ENCODE data around the gene GATA6.
"Not testable (repeated sequence)": the region's sequence is repeated elsewhere in the genome, so short reads cannot be mapped to it uniquely, and the experiment has no call there.

GATA6 gene

DNA sequence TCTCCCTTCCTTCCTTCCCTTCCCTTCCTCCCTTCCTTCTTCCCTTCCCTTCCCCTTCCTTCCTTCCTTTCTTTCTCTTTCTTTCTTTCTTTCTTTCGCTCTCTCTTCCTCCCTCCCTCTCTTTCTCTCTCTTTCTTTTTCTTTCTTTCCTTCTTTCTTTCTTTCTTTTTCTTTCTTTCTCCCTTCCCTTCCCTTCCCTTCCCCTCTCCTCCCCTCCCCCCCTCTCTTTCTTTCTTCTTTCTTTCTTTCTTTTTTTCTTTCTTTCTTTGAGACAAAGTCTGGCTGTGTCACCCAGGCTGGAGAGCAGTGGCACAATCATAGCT lies 34.8 kb downstream of the GATA6 start:
- DNase-seq (ENCODE audit: low read depth in 2 of 2) = no peak

- no peak for DNase-seq (ENCODE audit: low read depth in 2 of 2)
These were observed 35.6 kb downstream of the GATA6 start for GRCh38 chr18:22204996-22205395.

- no peak for DNase-seq (ENCODE audit: low read depth in 2 of 2)
These were observed 37.8 kb downstream of the GATA6 start for GRCh38 chr18:22207021-22207758.

GRCh38 chr18:22210311-22210754 lies 40.9 kb downstream of the GATA6 start:
- DNase-seq (ENCODE audit: low read depth in 2 of 2) = no peak

DNA sequence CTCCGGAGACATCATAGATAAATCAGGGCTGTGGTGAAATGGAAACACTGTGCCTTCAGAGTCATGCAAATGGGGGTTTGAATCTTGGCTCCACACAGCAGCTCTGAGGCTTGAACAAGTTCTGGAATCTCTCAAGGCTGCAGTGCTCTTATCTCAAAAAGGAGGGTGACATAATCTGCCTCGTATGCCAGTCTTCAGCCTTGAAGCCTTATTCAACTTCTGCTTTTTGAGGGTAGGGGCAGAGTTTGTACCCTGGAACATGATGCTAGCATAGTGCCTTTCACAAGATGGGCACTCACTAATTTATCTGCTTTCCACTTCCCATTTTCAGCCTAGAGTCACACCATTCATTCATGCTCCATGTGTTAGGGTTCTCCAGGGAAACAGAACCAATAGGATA lies 42.3 kb downstream of the GATA6 start:
- no peak for DNase-seq (ENCODE audit: low read depth in 2 of 2)

GRCh38 chr18:22213333-22213973 lies 44.1 kb downstream of the GATA6 start:
- no peak for DNase-seq (ENCODE audit: low read depth in 2 of 2)

DNA sequence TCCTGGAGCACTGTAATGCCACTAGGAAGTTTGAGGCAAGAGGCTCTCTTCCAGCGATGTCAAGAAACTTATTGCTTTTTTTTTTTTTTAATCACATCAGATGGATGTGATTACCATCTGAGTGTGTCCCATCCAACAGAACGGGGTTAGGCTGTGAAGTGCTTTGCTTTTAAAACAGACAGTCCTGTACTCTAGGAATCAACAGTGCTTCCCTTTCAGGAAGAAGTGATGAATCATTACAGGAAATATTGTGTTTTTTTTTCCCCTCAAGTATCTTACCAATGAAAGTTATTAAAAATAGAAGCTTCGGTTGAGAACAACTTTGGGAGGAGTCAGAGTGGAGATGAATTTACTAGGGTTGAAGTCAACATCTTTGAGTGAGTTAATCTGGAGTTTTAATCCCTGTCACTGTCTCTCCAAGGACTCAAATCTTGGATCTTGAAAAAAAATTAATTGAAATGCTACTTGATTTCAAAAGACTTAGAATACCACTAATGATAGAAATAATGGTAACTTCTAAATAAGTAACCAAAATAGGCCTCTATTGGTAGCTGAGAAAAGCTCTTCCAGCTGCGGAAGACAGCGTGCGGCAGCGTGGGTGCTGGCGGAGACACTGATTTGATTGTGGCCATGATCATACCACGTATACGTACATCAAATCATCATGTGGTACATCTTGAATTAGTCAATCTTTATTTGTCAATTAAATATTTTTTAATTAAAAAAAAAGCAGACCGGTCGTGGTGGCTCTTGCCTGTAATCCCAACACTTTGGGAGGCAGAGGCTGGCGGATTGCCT lies 45.5 kb downstream of the GATA6 start:
- DNase-seq (ENCODE audit: low read depth in 2 of 2) = no peak

- no peak for DNase-seq (ENCODE audit: low read depth in 2 of 2)
These were observed 49.4 kb downstream of the GATA6 start for GRCh38 chr18:22218835-22219234.

DNA sequence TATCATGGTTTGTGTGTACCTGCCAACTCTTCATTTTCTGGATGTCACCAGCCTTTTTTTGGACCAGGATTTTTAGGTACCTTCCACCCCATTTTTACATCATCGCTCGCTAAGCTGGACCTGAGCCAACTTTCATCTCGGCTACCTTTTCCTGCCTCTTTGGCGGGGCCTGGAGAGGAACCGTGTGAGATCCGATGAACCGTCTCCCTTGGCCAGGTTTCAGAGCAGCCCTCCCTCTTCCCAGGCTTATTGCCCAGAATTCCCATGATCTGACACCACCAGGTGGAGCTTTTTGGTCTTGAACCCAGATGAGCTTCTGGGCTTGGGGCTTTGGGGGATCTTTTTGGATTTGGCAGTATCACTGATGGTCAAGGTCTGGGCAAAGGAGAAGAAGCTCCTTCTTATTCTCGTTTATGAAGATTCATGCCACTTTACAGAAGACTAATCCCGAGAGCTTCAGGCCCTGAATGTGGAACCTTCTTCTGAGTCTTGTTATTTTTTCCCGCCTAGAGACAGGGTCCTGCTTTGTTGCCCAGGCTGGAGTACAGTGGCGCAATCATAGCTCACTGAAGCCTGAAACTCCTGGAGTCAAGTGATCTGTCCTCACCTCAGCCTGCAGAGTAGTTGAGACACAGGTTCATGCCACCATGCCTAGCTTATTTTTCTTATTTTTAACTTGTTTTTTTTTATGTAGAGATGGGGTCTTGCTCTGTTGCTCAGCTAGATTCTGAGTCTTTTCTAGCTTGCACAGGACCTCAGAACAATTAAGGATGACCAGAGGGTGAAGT lies 50.4 kb downstream of the GATA6 start:
- no peak for DNase-seq (ENCODE audit: low read depth in 2 of 2)

DNA sequence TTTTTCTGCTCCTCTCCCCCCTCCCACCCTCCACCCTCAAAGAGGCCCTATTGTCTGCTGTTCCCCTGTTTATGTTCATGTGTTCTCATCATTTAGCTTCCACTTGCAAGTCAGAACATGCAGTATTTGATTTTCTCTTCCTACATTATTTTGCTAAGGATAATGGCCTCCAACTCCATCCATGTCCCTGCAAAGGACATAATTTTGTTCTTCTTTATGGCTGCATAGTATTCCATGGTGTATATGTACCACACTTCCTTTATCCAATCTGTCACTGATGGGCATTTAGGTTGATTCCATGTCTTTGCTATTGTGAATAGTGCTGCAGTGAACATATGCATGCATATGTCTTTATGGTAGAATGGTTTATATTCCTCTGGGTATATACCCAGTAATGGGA lies 51.2 kb downstream of the GATA6 start:
- not testable (repeated sequence) for DNase-seq (ENCODE audit: low read depth in 2 of 2)

DNA sequence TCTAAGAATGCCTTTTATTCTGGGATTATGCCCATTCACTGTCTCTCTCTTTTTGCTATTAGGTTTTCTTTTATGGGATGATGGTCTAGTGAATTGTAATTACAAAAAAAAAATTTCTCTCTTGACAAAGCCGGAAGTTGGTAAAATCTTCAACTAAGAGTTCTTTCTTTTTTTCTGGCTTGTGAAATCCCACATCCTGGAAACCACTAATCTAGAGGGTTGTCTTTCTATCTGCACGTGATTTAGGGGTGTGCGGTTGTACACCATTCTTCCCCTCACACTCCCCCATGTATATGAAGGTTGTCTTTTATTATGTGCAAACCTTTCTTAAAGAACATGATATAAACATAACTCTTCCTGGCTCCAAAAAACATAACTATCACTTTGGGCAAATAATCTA lies 52.0 kb downstream of the GATA6 start:
- no peak for DNase-seq (ENCODE audit: low read depth in 2 of 2)

- no peak for DNase-seq (ENCODE audit: low read depth in 2 of 2)
These were observed 54.0 kb downstream of the GATA6 start for GRCh38 chr18:22223254-22223964.

- no peak for DNase-seq (ENCODE audit: low read depth in 2 of 2)
These were observed 54.6 kb downstream of the GATA6 start for GRCh38 chr18:22223965-22224322.

DNA sequence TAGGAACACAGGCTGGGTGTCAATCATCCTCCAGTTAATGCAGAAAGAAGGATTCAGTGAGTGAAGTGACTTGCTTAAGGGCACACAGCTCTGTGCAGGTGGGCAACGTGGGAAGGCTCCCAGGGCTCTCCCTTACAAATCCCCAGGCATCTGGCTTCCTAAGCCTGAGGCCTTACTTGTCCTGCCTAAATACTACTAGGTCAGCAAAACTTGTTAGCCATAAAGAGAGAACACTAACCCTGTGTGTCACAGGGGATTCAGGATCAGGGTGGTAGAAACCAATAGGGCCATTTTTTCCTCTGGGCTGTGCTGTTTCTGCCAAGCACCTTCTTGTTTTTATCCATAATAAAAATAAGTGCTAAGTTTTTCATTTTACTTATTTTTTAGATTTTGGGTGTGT lies 55.0 kb downstream of the GATA6 start:
- DNase-seq (ENCODE audit: low read depth in 2 of 2) = no peak

- DNase-seq (ENCODE audit: low read depth in 2 of 2) = no peak
These were observed 57.4 kb downstream of the GATA6 start for GRCh38 chr18:22226801-22227200.

DNA sequence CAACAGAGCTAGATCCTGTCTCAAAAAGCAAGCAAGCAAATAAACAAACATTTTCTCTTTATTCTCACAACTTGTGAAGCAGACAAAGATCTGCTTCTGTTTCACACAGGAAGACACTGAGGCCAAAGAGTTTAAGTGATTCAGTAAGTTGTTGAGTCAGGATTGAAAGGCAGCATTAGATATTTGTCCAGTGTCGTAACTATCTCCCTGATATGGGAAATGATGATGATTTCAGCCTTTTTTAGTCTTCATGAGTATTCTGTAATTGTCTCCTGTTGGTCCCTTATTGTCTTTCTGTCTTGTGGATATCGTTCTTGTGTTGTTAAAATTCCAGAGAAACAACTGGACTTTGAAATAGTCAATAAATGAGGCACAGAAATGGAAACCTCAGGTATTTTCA lies 59.6 kb downstream of the GATA6 start:
- DNase-seq (ENCODE audit: low read depth in 2 of 2) = no peak

- no peak for DNase-seq (ENCODE audit: low read depth in 2 of 2)
These were observed 60.2 kb downstream of the GATA6 start for GRCh38 chr18:22229456-22230124.

GRCh38 chr18:22230471-22230945 lies 61.1 kb downstream of the GATA6 start:
- DNase-seq (ENCODE audit: low read depth in 2 of 2) = no peak

- DNase-seq (ENCODE audit: low read depth in 2 of 2) = no peak
These were observed 63.9 kb downstream of the GATA6 start for GRCh38 chr18:22233266-22233665.

DNA sequence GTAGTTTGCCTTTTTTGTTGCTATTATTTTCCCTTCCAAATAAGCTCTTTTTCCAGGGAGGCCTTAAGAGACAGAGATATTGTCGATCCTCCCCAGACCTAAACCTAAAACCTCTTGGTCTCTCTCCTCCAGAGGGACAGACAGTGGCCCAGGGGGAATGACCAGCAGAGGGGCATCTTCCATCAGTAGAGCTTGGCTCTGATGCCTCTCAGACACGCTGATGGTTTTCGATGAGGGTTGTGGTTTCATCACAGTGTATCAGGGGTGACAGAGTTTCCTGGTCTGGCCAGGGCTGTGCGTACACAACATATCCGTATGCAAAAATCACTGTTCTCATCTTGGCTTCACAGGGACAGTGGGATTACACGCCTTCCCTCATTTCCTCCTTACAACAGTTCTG lies 68.6 kb downstream of the GATA6 start:
- no peak for DNase-seq (ENCODE audit: low read depth in 2 of 2)

GRCh38 chr18:22238681-22239080 lies 69.3 kb downstream of the GATA6 start:
- DNase-seq (ENCODE audit: low read depth in 2 of 2) = no peak

Data from stimulated activated CD4-positive, alpha-beta T cell treated with anti-CD3 and anti-CD28 coated beads, Interleukin-15, amount 100 ng/mL, for 48 hours (primary cell).